ENCODE data around the gene PHRF1.
A peak's percentile ranks its signal among the peaks of the same experiment; 100 is the strongest.

PHRF1 gene

GRCh38 chr11:530960-531831 lies 45.1 kb upstream of the PHRF1 start:
- TF ChIP-seq, protein P1, sequence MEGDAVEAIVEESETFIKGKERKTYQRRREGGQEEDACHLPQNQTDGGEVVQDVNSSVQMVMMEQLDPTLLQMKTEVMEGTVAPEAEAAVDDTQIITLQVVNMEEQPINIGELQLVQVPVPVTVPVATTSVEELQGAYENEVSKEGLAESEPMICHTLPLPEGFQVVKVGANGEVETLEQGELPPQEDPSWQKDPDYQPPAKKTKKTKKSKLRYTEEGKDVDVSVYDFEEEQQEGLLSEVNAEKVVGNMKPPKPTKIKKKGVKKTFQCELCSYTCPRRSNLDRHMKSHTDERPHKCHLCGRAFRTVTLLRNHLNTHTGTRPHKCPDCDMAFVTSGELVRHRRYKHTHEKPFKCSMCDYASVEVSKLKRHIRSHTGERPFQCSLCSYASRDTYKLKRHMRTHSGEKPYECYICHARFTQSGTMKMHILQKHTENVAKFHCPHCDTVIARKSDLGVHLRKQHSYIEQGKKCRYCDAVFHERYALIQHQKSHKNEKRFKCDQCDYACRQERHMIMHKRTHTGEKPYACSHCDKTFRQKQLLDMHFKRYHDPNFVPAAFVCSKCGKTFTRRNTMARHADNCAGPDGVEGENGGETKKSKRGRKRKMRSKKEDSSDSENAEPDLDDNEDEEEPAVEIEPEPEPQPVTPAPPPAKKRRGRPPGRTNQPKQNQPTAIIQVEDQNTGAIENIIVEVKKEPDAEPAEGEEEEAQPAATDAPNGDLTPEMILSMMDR (IDR thresholded peaks at IDR 0.05; ENCODE audit: control insufficient read depth, extremely low read depth, insufficient read depth), result no peak
- no peak for DNase-seq (ENCODE audit: low read depth)
- H3K4me3 ChIP-seq (ENCODE audit: low read depth, low read length), result no peak overlapping the region

DNA sequence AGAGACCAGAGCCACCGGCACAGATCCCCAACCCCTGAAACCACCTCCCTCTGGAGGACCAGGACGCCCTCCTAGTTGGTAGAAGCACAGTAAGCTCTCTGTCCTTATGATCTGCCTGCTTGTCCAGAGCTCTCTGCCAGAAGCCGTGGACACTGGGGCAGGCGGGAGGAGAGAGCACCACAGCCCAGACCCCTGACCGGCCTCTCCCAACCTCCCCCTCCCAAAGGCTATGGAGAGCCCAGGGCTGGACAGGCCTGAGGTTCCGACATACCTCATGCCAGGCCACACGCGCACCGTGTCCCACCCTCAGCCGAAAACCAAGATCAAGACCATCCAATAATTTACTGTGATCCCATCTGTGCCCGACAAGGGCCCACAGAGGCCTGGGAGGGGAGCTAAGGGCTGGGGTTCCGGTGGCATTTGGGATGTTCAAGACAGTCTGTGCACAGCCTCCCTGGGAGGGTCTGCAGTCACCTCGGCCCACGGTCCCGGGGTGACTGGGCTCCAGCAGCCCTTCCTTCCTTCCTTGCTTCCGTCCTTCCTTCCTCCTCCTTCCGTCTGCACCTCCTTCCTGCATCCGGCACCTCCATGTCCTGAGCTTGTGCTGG lies 44.2 kb upstream of the PHRF1 start:
- DNase-seq (ENCODE audit: low read depth), result no peak
- H3K4me3 ChIP-seq (ENCODE audit: low read depth, low read length), result no peak overlapping the region
- TF ChIP-seq, protein P1 (IDR thresholded peaks at IDR 0.05; ENCODE audit: control insufficient read depth, extremely low read depth, insufficient read depth), result no peak

- no peak overlapping the region for H3K4me3 ChIP-seq (ENCODE audit: low read depth, low read length)
- TF ChIP-seq, protein P1 (IDR thresholded peaks at IDR 0.05; ENCODE audit: control insufficient read depth, extremely low read depth, insufficient read depth), result no peak
- no peak for DNase-seq (ENCODE audit: low read depth)
Observed at GRCh38 chr11:532527-532985, 43.7 kb upstream of the PHRF1 start.

DNA sequence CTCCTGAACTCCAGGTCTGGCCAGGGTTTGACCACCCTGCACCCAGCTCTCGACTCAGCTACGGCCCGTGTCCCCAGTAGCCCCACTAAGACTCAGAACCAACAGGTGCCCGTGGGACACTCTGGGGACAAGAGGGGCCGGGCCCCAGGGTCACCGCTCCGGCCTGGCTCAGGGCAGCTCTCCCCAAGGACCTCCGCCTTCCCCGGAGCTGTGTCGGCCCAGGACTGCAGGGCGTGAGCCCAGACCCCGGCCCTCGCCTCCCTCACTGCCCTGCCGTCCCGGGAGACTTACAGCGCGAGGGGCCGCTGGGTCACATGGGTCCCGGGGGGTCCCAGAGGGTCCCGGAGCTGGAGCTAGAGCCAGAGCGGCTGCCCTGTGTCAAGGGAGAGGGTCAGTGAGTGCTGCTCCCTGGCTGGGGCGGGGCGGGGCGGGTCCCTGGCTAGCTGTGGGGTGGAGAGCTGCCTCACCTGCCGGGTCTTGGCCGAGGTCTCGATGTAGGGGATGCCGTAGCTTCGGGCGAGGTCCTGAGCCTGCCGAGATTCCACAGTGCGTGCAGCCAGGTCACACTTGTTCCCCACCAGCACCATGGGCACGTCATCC lies 43.2 kb upstream of the PHRF1 start:
- no peak for DNase-seq (ENCODE audit: low read depth)
- H3K4me3 ChIP-seq (ENCODE audit: low read depth, low read length), result no peak overlapping the region
- TF ChIP-seq, protein P1 (IDR thresholded peaks at IDR 0.05; ENCODE audit: control insufficient read depth, extremely low read depth, insufficient read depth), result no peak

GRCh38 chr11:533586-534395 lies 42.5 kb upstream of the PHRF1 start:
- TF ChIP-seq, protein P1 (IDR thresholded peaks at IDR 0.05; ENCODE audit: control insufficient read depth, extremely low read depth, insufficient read depth), result no peak
- peak overlapping the region; percentile 89 for H3K4me3 ChIP-seq (ENCODE audit: low read depth, low read length)
- DNase-seq (ENCODE audit: low read depth), result no peak

GRCh38 chr11:534396-535209 lies 41.7 kb upstream of the PHRF1 start:
- peak overlapping the region; percentile 89 for H3K4me3 ChIP-seq (ENCODE audit: low read depth, low read length)
- TF ChIP-seq, protein P1 (IDR thresholded peaks at IDR 0.05; ENCODE audit: control insufficient read depth, extremely low read depth, insufficient read depth), result peak; percentile 28; the same call in 1 of the 2 replicates
- DNase-seq (ENCODE audit: low read depth), result peak; percentile 25
